Measurements from ENCODE around the gene NXT1.

GRCh38 chr20:23311947-23312506, 38.6 kb upstream of the NXT1 start:
- TF ChIP-seq POLR2A (IDR thresholded peaks at IDR 0.05) (no peak), CTCF (IDR thresholded peaks at IDR 0.05) (no peak)
